Measurements from ENCODE around the gene P4HA2.

P4HA2 gene

GRCh38 chr5:132211787-132212186, 15.9 kb downstream of the P4HA2 start:
- no peak for TF ChIP-seq CTCF (IDR thresholded peaks at IDR 0.05)
- H3K4me1 ChIP-seq (ENCODE audit: control insufficient read depth in 1 of 2, insufficient read depth in 1 of 2, low read depth in 1 of 2, low read length in 1 of 2) = peaks cover 0 to 4% of the 10 kb centered on the region in 2 experiments
- no peaks in the 10 kb centered on the region for H3K36me3 ChIP-seq
- no peaks in the 10 kb centered on the region for H3K27me3 ChIP-seq
- H3K9me3 ChIP-seq = no peaks in the 10 kb centered on the region
- no peak overlapping the region for H3K4me3 ChIP-seq (ENCODE audit: low read depth in 1 of 2, low read length in 1 of 2)
- H3K27ac ChIP-seq = no peak overlapping the region

GRCh38 chr5:132210944-132211343, 16.7 kb downstream of the P4HA2 start:
- no peak for TF ChIP-seq CTCF (IDR thresholded peaks at IDR 0.05)
- Histone ChIP-seq H3K9me3 (no peaks in the 10 kb centered on the region), H3K27me3 (no peaks in the 10 kb centered on the region), H3K36me3 (no peaks in the 10 kb centered on the region), H3K4me1 (ENCODE audit: control insufficient read depth in 1 of 2, insufficient read depth in 1 of 2, low read depth in 1 of 2, low read length in 1 of 2) (peaks cover 0 to 4% of the 10 kb centered on the region in 2 experiments), H3K27ac (no peak overlapping the region), H3K4me3 (ENCODE audit: low read depth in 1 of 2, low read length in 1 of 2) (no peak overlapping the region)

- no peaks in the 10 kb centered on the region for H3K27me3 ChIP-seq
- no peak for TF ChIP-seq CTCF (IDR thresholded peaks at IDR 0.05)
- H3K27ac ChIP-seq = no peak overlapping the region
- H3K36me3 ChIP-seq = no peaks in the 10 kb centered on the region
- peaks cover 0 to 4% of the 10 kb centered on the region in 2 experiments for H3K4me1 ChIP-seq (ENCODE audit: control insufficient read depth in 1 of 2, insufficient read depth in 1 of 2, low read depth in 1 of 2, low read length in 1 of 2)
- no peak overlapping the region for H3K4me3 ChIP-seq (ENCODE audit: low read depth in 1 of 2, low read length in 1 of 2)
- H3K9me3 ChIP-seq = no peaks in the 10 kb centered on the region
Observed at GRCh38 chr5:132209901-132210545, 17.6 kb downstream of the P4HA2 start.

- no peak overlapping the region for H3K27ac ChIP-seq
- no peaks in the 10 kb centered on the region for H3K36me3 ChIP-seq
- no peak for TF ChIP-seq CTCF (IDR thresholded peaks at IDR 0.05)
- H3K4me3 ChIP-seq (ENCODE audit: low read depth in 1 of 2, low read length in 1 of 2) = no peak overlapping the region
- no peaks in the 10 kb centered on the region for H3K27me3 ChIP-seq
- H3K9me3 ChIP-seq = no peaks in the 10 kb centered on the region
- peaks cover 0 to 4% of the 10 kb centered on the region in 2 experiments for H3K4me1 ChIP-seq (ENCODE audit: control insufficient read depth in 1 of 2, insufficient read depth in 1 of 2, low read depth in 1 of 2, low read length in 1 of 2)
Observed at GRCh38 chr5:132209131-132209530, 18.5 kb downstream of the P4HA2 start.

- Histone ChIP-seq H3K27me3 (no peaks in the 10 kb centered on the region), H3K4me3 (ENCODE audit: low read depth in 1 of 2, low read length in 1 of 2) (no peak overlapping the region), H3K9me3 (no peaks in the 10 kb centered on the region), H3K36me3 (no peaks in the 10 kb centered on the region), H3K27ac (no peak overlapping the region), H3K4me1 (ENCODE audit: control insufficient read depth in 1 of 2, insufficient read depth in 1 of 2, low read depth in 1 of 2, low read length in 1 of 2) (peaks cover 0 to 4% of the 10 kb centered on the region in 2 experiments)
- TF ChIP-seq CTCF (IDR thresholded peaks at IDR 0.05) = no peak
Observed at GRCh38 chr5:132207778-132208177, 19.9 kb downstream of the P4HA2 start.
